GM21423 (cell line): ENCODE results near the gene KMT2C.
"Not testable (repeated sequence)": the region's sequence is repeated elsewhere in the genome, so short reads cannot be mapped to it uniquely, and the experiment has no call there.

Source experiments
- ATAC-seq: cut with Tn5 transposase; IDR thresholded peaks from one replicate; pipeline ENCODE4 v1.9.1; 2021; ENCODE audit warnings: mild to moderate bottlenecking, moderate library complexity; ENCODE audit not compliant: unreplicated experiment

Gene KMT2C

DNA sequence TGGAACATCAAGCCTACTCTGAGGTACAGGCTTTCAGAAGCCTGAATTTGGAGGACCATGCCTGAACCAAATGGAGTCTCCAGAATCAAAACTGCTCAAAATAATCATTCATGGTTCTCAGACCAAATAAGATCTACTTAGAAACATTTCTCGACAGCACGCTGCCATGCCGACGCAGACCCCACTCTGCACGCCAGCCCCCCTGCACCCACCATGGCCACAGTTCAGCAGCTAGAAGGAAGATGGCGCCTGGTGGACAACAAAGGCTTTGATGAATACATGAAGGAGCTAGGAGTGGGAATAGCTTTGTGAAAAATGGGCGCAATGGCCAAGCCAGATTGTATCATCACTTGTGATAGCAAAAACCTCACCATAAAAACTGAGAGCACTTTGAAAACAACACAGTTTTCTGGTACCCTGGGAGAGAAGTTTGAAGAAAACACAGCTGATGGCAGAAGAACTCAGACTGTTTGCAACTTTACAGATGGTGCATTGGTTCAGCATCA lies 6.6 kb upstream of the KMT2C start:
- ATAC-seq, result no peak

DNA sequence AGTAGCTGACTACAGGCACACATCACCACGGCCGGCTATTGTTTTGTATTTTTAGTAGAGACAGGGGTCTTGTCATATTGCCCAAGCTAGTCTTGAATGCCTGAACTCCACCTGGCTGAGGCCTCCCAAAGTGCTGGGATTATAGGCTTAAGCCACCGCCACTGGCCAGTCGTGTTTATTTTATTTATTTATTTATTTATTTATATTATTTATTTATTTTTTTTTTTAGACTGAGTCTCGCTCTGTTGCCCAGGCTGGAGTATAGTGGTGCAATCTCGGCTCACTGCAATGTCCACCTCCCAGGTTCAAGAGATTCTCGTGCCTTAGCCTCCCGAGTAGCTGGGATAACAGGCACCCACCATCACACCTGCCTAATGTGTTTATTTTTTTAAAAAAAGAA lies 6.0 kb upstream of the KMT2C start:
- not testable (repeated sequence) for ATAC-seq

DNA sequence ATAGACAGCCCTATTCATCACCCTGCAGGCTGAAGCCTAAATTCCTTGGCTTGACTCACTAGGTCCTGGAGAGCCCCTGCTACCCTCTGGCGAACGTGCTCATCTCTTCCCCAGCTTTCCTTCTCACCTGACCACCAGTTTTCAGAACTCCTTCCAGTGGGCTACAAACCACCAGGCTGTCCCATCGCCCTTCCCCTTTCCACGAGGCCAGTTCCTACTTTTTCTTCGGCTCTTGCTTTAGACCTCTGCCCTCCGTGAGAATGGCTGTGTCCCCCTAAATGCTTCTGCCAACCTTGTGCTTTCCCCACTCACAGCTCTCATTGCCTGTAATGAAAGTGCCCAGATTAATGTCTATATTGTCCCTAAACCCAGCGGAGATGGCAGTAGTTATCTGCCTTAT lies 5.4 kb upstream of the KMT2C start:
- ATAC-seq, result not testable (repeated sequence)

DNA sequence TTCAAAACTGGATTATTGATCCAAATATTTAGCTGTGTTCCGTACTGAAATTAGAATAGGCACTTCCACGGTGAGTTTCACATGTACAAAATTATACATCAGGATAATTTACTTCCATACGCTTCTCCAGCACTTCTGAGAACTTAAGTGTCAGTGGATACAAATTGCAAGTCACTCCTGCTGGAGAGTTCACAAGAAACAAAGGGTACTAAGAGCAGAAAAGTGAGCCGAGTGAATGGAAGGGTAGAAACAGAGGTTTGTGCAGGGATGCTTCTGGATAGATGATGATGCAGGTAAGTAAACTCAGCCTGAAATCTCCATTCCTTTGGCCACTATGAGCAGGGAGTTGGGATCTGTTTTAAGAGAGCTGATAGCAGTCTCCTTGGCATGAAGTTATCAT lies 2.2 kb upstream of the KMT2C start:
- ATAC-seq, result not testable (repeated sequence)

DNA sequence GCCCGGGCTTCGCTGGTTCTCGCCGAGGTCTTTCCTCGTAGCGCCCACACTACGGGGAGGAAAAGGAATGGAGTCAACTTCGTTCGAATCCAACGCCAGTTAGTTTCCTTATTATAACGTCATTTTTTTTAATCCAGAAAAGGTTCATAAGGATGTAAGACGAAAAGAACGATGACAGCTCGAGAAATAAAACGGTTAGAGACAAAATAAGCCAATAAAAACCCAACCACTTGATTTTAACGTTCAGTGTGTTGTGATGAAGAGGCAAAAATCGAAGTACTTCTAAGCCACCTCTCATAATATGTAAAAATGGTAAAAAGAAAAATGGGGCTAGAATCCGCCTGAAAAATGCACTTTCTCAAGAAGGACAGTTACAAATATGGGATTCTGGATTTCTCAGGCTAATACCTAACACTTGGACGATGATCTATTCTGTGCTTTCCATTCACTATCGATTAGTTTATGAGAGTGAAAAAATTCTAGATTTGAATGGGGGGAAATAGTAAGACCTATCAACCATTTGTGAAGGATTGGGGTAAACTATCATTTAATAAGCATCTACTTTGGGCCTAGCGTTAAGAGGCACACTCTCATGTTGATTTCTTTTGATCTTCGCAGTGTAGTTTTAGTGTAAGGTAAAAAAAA lies 1.2 kb upstream of the KMT2C start:
- not testable (repeated sequence) for ATAC-seq

DNA sequence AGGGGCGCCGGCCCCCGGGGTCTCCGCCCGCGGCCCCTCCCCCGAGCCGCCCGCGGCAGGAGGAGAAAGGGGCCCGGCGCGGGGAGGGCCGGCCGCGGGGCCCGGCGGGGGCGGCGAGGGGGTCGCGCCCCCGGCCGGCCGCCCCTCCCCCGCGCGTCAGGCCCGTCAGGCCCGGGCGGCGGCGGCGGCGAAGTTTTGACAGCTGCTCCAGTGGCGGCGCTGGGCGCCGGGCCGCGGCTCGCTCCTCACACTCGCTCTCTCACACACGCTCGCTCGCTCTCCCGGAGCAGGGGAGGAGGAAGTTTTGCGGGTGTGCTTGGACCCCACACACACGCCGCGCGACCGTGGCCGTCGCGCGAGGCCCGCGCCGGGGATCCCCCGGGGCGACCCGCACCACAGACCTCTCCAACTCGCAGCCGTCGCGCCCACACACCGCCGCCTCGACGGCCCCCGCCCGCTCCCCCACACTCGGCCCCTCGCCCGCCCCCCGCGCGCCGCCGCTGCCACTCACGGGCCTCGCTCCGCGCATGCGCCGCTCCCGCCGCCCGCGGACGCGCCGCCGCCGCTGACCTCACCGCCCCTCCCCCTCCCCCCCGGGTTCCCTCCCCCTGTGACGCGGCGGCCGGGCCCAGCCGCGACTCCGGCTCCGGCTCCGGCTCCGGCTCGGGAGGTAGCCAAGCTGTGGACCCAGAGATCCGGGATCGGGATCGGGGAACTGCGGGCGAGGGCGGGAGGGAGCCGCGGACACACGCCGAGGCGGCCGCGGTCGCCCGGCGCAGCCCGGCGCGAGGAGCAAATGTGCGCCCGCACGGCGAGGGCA lies 518 bp upstream of the KMT2C start:
- ATAC-seq, result peak; percentile 49

DNA sequence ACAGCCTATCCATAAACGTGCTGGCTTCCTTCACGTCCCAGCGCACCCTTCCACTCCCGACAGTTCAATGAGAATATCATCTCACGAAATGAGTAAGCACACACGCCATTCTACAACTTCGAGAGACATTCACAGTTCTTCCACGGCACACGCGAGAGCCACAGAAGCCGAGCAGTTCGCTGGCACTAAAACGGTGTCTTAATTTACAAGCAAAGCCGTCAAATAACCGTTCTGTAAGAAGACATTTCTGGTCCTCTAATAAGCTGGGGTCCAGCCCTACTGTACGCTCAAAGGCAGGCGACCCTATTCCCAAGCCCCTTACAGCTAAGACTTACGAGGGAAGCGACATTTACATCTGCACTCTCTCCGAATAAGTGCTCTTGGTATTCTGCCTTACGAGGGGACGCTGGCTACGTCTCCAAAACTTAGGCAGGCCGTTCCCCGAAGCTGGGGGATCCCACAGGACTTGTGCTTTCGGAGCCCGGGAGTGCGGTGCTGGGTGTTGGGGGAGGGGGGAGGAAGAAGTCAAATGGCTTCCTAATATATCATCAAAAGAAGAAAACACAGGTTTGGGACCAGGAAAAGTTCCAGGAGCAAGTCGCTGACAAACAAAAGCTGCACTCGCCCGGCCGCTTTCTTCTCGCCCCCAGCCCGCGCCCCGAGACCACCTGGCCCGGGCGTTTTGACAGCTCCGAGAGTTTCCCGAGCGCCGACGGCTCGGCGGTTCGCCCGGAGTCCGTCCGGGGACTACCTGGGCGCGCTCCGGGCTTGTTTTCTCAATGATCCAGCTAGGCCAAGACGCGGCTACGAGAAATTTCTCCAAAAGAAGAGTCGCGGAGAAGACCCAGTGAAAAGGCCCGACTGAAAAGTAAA lies 1.1 kb downstream of the KMT2C start:
- peak; percentile 23 for ATAC-seq

DNA sequence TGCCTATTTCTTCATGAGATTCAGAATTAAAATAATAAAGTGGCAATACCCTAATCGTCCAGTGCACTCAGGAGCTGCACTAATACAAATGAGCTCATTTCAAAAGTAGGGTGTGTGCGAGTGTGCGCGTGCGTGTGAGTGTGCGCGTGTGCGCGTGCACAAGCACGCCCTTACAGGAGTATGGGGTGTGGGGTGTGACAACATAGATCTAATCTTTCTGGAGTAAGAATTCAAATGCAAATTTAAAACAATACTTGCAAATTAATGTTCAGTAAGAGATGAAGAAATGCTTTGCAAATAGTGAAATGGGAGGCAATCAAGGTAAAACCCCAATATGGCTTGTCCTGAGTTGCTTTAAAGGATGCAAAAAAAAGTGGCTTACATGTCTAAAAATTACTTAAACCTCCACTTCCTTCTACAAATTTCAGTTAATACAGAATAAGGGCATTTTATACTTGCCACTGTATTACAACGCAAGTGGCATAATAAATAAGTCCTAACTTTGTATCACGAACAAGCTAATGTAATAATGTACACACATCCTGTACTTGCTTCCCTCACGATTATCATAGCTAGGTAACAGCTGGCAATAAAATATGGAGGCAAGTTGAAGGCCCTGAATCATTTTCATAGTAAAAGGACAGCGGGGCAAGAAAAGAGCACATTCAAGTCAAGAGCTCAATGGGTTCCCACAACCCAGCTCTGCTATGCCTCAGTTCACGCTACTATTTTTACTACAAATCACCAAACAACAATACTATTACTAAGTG lies 1.9 kb downstream of the KMT2C start:
- peak; percentile 22 for ATAC-seq

DNA sequence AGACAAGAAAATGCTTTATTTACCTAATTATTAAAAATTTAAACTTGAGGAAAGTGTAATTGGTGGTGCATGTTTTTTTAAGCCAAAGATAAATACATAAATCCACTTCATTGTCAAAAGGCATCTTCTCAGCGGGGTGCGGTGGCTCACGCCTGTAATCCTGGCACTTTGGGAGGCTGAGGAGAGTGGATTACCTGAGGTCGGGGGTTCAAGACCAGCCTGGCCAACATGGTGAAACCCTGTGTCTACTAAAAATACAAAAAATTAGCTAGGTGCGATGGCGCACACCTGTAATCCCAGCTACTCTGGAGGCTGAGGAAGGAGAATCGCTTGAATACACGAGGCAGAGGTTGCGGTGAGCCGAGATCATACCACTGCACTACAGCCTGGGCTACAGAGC lies 3.1 kb downstream of the KMT2C start:
- ATAC-seq, result not testable (repeated sequence)

DNA sequence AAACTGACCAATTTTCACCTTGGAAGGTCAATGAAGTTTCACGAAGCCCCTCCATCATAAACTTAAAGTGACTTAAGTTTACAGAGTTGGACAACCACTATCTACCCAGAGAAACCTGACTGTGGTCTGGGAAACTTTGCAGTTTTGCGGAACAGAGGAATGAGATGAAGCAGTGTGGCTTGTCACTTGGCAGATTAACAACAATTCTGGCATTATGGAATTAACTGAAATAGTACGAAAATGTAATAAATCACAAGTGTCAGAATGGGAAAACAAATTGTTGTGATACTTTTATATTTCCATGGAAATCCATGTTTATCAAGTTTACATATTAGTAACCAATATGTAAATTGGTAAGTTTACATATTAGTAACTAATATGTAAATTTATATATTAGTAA lies 4.9 kb downstream of the KMT2C start:
- no peak for ATAC-seq

DNA sequence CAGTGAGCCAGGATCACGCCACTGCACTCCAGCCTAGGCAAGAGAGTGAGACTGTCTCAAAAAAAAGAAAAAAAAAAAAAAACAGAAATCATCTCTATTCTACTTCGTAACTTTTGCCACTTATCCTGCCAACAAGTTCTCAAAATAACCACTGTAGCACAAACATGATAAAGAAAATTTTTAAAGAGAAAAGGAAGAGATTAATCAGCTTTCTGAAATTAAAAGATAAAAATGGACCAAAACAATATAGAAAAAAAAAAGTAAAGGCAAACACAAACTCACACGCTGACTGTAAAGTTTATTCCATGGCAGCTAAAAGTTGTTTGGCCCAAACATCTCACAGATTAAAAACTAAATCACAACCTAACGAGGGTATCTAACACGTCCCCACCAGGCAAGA lies 5.7 kb downstream of the KMT2C start:
- ATAC-seq, result not testable (repeated sequence)

DNA sequence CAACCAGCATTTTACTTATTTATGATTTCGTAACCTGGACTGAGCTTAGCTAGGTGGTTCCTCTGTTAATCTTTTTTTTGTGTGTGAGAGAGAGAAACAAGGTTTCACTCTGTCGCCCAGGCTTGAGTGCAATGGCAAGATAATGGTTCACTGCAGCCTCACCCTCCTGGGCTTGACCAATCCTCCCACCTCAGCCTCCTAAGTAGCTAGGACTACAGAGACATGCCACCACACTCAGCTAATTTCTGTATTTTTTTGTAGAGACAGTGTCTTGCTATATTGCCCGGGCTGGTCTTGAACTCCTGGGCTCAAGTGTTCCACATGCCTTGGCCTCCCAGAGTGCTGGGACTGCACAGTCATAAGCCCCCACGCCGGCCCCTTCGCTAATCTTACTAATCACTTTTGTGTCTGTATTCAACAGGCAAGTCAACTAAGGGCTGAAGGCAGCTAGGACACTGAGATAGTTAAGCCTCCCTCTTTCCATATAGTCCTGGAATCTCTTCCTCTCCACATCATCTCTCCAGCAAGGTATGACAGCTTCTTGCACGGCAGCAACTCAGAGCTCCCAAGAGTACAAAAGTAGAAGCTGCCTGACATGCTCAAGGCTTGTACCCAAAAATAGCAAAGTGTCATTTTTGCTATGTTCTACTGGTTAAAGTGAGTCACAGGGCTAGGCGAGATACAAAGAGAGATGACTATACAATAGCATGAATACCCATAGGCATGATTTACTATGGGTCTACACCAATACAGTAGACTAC lies 11.3 kb downstream of the KMT2C start:
- ATAC-seq, result no peak

DNA sequence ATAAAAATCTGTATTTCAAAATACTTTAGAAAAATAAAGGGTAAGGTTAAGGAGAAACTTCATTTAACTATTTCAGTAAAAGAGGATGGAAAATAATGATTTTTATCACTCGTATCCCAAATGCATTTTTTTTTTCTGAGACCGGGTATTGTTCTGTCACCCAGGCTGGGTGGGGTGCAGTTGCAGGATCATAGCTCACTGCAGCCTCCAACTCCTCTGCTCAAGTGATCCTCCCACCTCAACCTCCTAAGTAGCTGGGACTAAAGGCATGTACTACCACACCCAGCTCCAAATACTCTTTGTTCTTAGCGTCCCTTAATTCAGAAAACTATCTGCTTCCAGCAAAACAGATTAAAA lies 11.8 kb downstream of the KMT2C start:
- no peak for ATAC-seq

DNA sequence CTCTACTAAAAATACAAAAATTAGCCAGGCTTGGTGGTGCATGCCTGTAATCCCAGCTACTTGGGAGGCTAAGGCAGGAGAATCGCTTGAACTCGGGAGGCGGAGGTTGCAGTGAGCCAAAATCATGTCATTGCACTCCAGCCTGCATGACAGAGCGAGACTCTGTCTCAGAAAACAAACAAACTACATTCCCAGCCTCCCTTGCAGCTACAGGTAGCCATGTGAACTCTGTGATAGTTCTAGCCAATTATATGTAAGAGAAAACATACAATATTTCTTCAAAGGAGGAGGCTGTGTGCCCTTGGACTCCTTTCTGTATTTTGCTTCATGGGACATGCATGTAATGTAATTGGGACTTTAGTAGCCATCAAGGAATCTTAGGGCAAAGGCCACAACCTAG lies 12.6 kb downstream of the KMT2C start:
- ATAC-seq, result not testable (repeated sequence)

DNA sequence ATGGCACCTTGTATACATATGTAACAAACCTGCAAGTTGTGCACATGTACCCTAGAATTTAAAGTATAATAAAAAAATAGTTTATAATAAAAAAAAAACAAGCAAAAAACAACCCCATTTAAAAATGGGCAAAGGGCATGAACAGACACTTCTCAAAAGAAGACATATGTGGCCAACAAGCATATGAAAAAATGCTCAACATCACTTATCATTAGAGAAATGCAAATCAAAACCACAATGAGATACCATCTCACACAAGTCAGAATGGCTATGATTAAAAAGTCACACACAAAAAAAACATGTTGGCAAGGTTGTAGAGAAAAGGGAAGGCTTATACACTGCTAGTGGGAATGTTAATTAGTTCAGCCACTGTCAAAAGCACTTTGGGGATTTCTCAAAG lies 14.9 kb downstream of the KMT2C start:
- ATAC-seq, result not testable (repeated sequence)

DNA sequence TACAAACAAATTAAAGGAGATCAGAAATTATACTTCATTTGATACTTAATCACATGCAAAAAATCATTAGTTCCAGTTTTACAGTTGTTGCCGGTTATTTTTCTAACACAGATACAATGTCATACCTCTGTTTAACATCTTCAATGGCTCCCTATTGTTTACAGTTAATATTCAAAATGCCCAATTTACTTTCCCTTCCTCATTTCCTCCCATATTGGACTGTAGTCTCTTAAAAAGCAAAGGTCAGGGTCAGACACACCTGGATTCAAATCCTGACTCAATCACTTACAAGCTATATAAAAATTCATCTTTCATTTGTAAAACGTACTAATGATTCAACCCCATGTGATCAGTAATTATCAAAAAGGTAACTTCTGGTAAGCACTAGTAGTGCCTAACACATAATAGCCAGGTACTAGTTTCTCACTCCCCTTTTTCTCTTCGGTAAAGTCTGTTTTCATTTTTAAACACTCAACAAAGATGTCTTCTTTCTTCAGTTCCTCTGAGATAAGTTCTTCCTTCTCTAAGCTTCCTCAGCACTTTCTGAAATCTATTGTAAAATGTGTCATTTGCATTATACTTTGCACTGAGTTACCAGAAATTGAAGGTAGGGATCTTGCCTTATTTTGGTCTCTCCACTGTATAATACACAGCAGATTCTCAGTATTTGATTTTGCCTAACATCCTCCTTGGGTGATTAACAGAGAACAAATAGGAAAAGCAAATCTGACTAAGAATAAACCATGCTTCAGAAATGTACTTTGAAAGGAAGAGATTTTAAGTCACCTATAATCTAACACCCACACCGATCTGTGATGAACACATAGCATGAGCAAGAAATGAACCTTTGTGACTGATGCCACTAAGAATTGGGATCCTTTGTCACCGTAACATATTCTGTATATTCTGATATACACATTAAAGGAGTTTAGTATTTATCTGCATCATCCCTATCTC lies 16.1 kb downstream of the KMT2C start:
- no peak for ATAC-seq

DNA sequence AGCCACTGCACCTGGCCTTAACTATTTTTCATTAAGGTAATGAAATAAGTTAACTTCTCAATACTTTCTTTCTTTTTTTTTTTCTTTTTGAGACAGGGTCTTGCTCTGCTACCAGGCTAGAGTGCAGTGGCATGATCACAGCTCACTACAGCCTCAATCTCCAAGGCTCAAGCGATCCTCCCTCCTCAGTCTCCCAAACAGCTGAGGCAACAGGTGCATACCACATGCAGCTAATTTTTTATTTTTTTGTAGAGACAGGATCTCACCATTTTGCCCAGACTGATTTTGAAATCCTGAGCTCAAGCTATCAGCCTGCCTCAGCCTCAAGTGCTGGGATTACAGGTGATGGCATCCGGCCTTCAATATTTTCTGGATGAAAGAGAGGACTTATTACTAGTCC lies 21.0 kb downstream of the KMT2C start:
- no peak for ATAC-seq

DNA sequence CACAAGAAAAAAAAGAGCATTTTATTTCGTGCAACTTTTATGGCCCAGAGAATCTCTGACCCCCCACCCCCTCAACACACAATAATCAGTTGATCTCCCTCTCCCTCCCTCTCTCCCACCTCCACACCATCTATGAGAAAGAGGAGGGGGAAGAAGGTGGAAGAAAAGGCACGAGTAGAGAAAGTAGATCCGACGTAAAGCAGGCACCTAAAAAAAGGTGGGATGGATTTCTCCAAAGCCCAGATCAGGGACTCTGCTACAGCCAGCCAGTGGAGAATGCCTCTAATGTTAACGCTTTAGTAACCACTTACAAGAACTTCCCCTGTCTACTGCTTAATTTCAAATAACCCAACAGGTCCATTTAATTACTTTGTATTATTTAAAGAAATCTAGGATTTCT lies 24.4 kb downstream of the KMT2C start:
- ATAC-seq, result no peak

DNA sequence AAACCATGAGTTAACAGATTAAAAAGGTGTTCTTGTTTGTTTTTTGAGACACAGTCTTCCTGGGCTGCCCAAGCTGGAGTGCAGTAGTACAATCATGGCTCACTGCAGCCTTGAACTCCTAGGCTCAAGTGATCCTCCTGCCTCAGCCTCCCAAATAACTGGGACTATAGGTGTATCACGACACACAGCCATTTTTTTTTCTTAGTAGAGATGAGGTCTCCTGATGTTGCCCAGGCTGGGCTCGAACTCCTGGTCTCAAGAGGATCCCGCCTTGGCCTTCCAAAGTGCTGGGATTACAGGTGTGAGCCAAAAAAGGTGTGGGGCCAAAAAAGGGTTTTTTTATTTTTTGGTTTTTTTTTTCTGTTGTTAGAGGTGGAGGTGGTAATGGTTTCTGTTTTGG lies 29.3 kb downstream of the KMT2C start:
- no peak for ATAC-seq
